ENCODE results near the gene TMEM62. TPM values are rescaled to one million over a fixed set of nuclear protein-coding genes. Genes with fewer than 3 reads are reported as not detected.

The TMEM62 gene
- total RNA-seq, 1 experiment from 2014 or later: 12.5 TPM

GRCh38 chr15:43187544-43188155 lies 54.3 kb downstream of the TMEM62 start:
- Histone ChIP-seq H3K27me3 (ENCODE audit: insufficient read depth, low read depth) (no peaks in the 10 kb centered on the region), H3K79me2 (ENCODE audit: low read depth) (peaks cover 13% of the 10 kb centered on the region; the same call in 1 of the 2 replicates), H3K4me3 (no peak overlapping the region), H3K4me1 (replicated peaks; ENCODE audit: insufficient read depth) (peaks cover 30% of the 10 kb centered on the region), H3F3A (ENCODE audit: insufficient read depth, low read depth) (peaks cover 16% of the 10 kb centered on the region; the same call in 1 of the 2 replicates), H3K36me3 (ENCODE audit: low read depth) (0 out of 2 replicates have a peak, but pooled peaks cover 9% of the 10 kb centered on the region), H3K4me2 (peak overlapping the region; percentile 97), H3K9me3 (ENCODE audit: insufficient read depth, low read depth) (no peaks in the 10 kb centered on the region), H3K27ac (no peak overlapping the region), H4K20me1 (ENCODE audit: insufficient read depth) (no peaks in the 10 kb centered on the region), H2AFZ (no peak overlapping the region), H3K9me2 (ENCODE audit: insufficient read depth) (no peaks in the 10 kb centered on the region)
- no TSS peak for BruUV-seq (replicated peaks)
- POLR2A ChIA-PET (ENCODE audit: unreplicated experiment): no interaction called here
- intact Hi-C loops (cut with micrococcal nuclease; ENCODE audit: unreplicated experiment): loop anchor here (5.0 kb wide), 1 partner anchor 485 kb away; no protein-coding TSS in a partner anchor
- peak; percentile 73 for TF ChIP-seq CTCF (conservative IDR thresholded peaks at IDR 0.05)
- no peak for TF ChIP-seq EZH2 (IDR thresholded peaks at IDR 0.05; ENCODE audit: low read depth)
- CTCF ChIA-PET: interaction anchor here (0.6 kb wide), 1 partner anchor 17 kb away, joined by 5 read pairs; no protein-coding TSS in a partner anchor
- DNase-seq: peak in 1 of 2 experiments; percentile 52

- Histone ChIP-seq H4K20me1 (ENCODE audit: insufficient read depth) (no peaks in the 10 kb centered on the region), H3K27me3 (ENCODE audit: insufficient read depth, low read depth) (no peaks in the 10 kb centered on the region), H2AFZ (no peak overlapping the region), H3K79me2 (ENCODE audit: low read depth) (peaks cover 13% of the 10 kb centered on the region; the same call in 1 of the 2 replicates), H3K4me2 (no peak overlapping the region), H3K36me3 (ENCODE audit: low read depth) (0 out of 2 replicates have a peak, but pooled peaks cover 9% of the 10 kb centered on the region), H3F3A (ENCODE audit: insufficient read depth, low read depth) (peaks cover 11% of the 10 kb centered on the region; the same call in 1 of the 2 replicates), H3K4me3 (no peak overlapping the region), H3K9me3 (ENCODE audit: insufficient read depth, low read depth) (no peaks in the 10 kb centered on the region), H3K4me1 (replicated peaks; ENCODE audit: insufficient read depth) (peaks cover 16% of the 10 kb centered on the region), H3K27ac (no peak overlapping the region), H3K9me2 (ENCODE audit: insufficient read depth) (no peaks in the 10 kb centered on the region)
- TF ChIP-seq CTCF (conservative IDR thresholded peaks at IDR 0.05) (no peak), EZH2 (IDR thresholded peaks at IDR 0.05; ENCODE audit: low read depth) (no peak)
- ChIA-PET CTCF (interaction anchor here (0.6 kb wide), 1 partner anchor 94 kb away, joined by 3 read pairs; no protein-coding TSS in a partner anchor), POLR2A (ENCODE audit: unreplicated experiment) (no interaction called here)
- no peak for DNase-seq
- intact Hi-C loops (cut with micrococcal nuclease; ENCODE audit: unreplicated experiment): loop anchor here (5.0 kb wide), 1 partner anchor 487 kb away; no protein-coding TSS in a partner anchor
- BruUV-seq (replicated peaks): no TSS peak
Observed at GRCh38 chr15:43189296-43189695, 55.9 kb downstream of the TMEM62 start.

DNA sequence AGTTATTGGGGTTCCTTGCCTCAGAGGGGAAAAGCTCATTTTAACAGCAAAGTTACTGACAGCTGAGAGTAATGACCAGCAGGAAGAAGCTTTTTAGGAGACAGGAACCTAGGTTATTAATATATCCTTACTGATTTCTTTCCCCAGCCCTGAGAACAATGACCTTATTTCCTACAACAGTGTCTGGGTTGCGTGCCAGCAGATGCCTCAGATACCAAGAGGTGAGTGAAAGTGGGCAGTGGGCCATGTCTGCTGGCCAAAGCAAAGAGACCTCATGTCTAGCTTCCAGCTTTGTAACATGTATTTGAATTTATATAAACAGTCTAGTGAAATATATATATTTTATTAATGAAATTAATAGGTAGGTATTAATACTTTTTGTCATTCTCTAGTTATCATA lies 56.8 kb downstream of the TMEM62 start:
- 0 out of 2 replicates have a peak, but pooled peaks cover 2% of the 10 kb centered on the region for H3F3A ChIP-seq (ENCODE audit: insufficient read depth, low read depth)
- no peak overlapping the region for H2AFZ ChIP-seq
- CTCF ChIA-PET: no interaction called here
- 0 out of 2 replicates have a peak, but pooled peaks cover 14% of the 10 kb centered on the region for H3K36me3 ChIP-seq (ENCODE audit: low read depth)
- no TSS peak for BruUV-seq (replicated peaks)
- H3K79me2 ChIP-seq (ENCODE audit: low read depth): peaks cover 13% of the 10 kb centered on the region; the same call in 1 of the 2 replicates
- POLR2A ChIA-PET (ENCODE audit: unreplicated experiment): no interaction called here
- no peak overlapping the region for H3K4me2 ChIP-seq
- intact Hi-C loops (cut with micrococcal nuclease; ENCODE audit: unreplicated experiment): no loop called here
- no peaks in the 10 kb centered on the region for H3K27me3 ChIP-seq (ENCODE audit: insufficient read depth, low read depth)
- H3K4me3 ChIP-seq: no peak overlapping the region
- peaks cover 12% of the 10 kb centered on the region for H3K4me1 ChIP-seq (replicated peaks; ENCODE audit: insufficient read depth)
- TF ChIP-seq CTCF (conservative IDR thresholded peaks at IDR 0.05) (no peak), EZH2 (IDR thresholded peaks at IDR 0.05; ENCODE audit: low read depth) (no peak)
- no peaks in the 10 kb centered on the region for H3K9me2 ChIP-seq (ENCODE audit: insufficient read depth)
- DNase-seq: no peak
- H3K9me3 ChIP-seq (ENCODE audit: insufficient read depth, low read depth): no peaks in the 10 kb centered on the region
- no peak overlapping the region for H3K27ac ChIP-seq
- no peaks in the 10 kb centered on the region for H4K20me1 ChIP-seq (ENCODE audit: insufficient read depth)

Data from PC-9 (cell line).